Right atrium auricular region (tissue), 2 donors: ENCODE measurements around the gene PRSS33. TPM values are rescaled to one million over a fixed set of nuclear protein-coding genes. Genes with fewer than 3 reads are reported as not detected.

ENCODE experiments used
- DNase-seq: peaks from one replicate; pipeline ENCODE4 v3.0.0-alpha.2; 2019; ENCODE audit warnings: low spot score
- H3K27ac ChIP-seq, 2 donors: fragments of 200-600 bp; sonication (generic); 1 replicate in 1 of 2; 2 replicates in 1 of 2; pipeline ENCODE4 v1.5.1; 2016 to 2019
- H3K27me3 ChIP-seq, 2 donors: fragments of 200-600 bp; sonication (generic); one replicate each; pipeline versions ENCODE4 v1.5.1 to v1.6.0; 2017 to 2019
- H3K36me3 ChIP-seq: fragments of 200-600 bp; sonication (generic); one replicate; pipeline ENCODE4 v1.5.1; 2016
- H3K4me1 ChIP-seq, 2 donors: fragments of 200-600 bp; sonication (generic); one replicate each; pipeline versions ENCODE4 v1.5.1 to v1.6.0; 2017 to 2019
- H3K4me3 ChIP-seq, 2 donors: fragments of 200-600 bp; sonication (generic); 1 replicate in 1 of 2; 2 replicates in 1 of 2; pipeline ENCODE4 v1.5.1; 2017 to 2019; ENCODE audit warnings: mild to moderate bottlenecking in 1 of 2, moderate library complexity in 1 of 2
- H3K9me3 ChIP-seq, 2 donors: fragments of 200-600 bp; sonication (generic); one replicate each; pipeline ENCODE4 v1.5.1; 2019
- CTCF ChIP-seq, 2 donors: fragments of 200-600 bp; sonication (generic); IDR thresholded peaks; one replicate each; pipeline ENCODE4 v1.5.1; 2019; ENCODE audit warnings: antibody characterized with exemption in 2 of 2
- total RNA-seq, 2 donors: library from RNA; depleted of rRNA; stranded (reverse); fragments of >200 nt; gene quantifications; one replicate each; pipeline ENCODE4 v1.1.0, GENCODE V29; 2016

Gene PRSS33
- total RNA-seq, 2 donors from 2014 or later = not detected

GRCh38 chr16:2736476-2737237 lies 50.7 kb downstream of the PRSS33 start:
- TF ChIP-seq CTCF (IDR thresholded peaks at IDR 0.05) = no peak
- DNase-seq = no peak
- Histone ChIP-seq H3K4me3 (no peak overlapping the region), H3K4me1 (no peaks in the 10 kb centered on the region), H3K27ac (no peak overlapping the region), H3K27me3 (no peaks in the 10 kb centered on the region), H3K9me3 (no peaks in the 10 kb centered on the region), H3K36me3 (no peaks in the 10 kb centered on the region)

DNA sequence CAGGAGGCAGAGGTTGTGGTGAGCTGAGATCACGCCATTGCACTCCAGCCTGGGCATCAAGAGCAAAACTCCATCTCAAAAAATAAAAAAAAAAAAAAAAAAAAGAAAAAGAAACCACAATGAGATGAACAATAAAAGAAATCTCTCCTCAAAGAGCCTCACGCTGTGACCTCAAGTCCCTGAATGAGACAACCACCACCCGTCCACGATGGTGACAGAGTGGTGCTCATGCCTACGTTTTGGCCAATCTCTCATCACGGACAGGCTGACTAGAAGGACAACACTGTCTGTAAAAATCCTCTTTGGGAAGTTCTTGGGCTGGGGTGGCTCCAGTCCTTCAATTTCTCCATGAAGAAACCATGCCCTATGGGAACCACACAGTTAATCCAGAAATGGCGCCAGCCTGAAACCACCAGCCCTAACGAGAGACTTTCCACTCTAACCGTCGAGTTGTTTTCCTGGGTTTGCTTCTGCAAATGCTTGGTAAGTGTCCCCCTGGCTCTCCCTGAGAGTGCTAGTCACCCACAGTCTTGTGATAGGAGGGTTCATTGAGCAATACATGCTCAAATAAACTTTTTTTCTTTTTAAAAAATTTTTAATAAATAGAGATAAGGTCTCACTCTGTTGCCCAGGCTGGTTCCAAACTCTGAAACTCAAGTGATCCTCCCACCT lies 52.4 kb downstream of the PRSS33 start:
- TF ChIP-seq CTCF (IDR thresholded peaks at IDR 0.05) = no peak
- Histone ChIP-seq H3K27me3 (no peaks in the 10 kb centered on the region), H3K36me3 (no peaks in the 10 kb centered on the region), H3K9me3 (no peaks in the 10 kb centered on the region), H3K4me3 (no peak overlapping the region), H3K27ac (no peak overlapping the region), H3K4me1 (no peaks in the 10 kb centered on the region)
- no peak for DNase-seq

Other genes with a start within 250 kb of the PRSS33 start
- gene PDPK1, start 249.5 kb downstream of the PRSS33 start, total RNA-seq = 10 to 100 TPM; 25.0 to 29.5 TPM
- gene KCTD5, start 105.0 kb downstream of the PRSS33 start, total RNA-seq = 10 to 100 TPM; 12.5 to 15.6 TPM
- gene PRSS27, start 67.3 kb downstream of the PRSS33 start, total RNA-seq = under 1 TPM in 1 of 2 donors, not detected in 1; 0.51 TPM
- gene SRRM2, start 34.9 kb downstream of the PRSS33 start, total RNA-seq = 100 to 1,000 TPM; 118 to 174 TPM
- 100 to 1,000 TPM; 408 to 856 TPM for gene ELOB, start 10.3 kb downstream of the PRSS33 start, total RNA-seq
- gene PRSS41, start 10.9 kb upstream of the PRSS33 start, total RNA-seq = not detected
- not detected for gene PRSS21, start 29.7 kb upstream of the PRSS33 start, total RNA-seq
- gene ZG16B, start 42.7 kb upstream of the PRSS33 start, total RNA-seq = under 1 TPM in 1 of 2 donors, not detected in 1; 0.79 TPM
- gene PRSS22, start 70.6 kb upstream of the PRSS33 start, total RNA-seq = not detected
- gene FLYWCH2, start 95.7 kb upstream of the PRSS33 start, total RNA-seq = 10 to 100 TPM; 48.2 to 57.9 TPM
- 10 to 100 TPM; 31.5 to 37.8 TPM for gene FLYWCH1, start 124.4 kb upstream of the PRSS33 start, total RNA-seq
- gene KREMEN2, start 176.7 kb upstream of the PRSS33 start, total RNA-seq = not detected
- 1 to 10 TPM; 4.7 to 5.9 TPM for gene PAQR4, start 181.8 kb upstream of the PRSS33 start, total RNA-seq
- under 1 TPM; 0.52 to 0.98 TPM for gene PKMYT1, start 192.9 kb upstream of the PRSS33 start, total RNA-seq
- under 1 TPM in 1 of 2 donors, not detected in 1; 0.39 TPM for gene CLDN9, start 225.4 kb upstream of the PRSS33 start, total RNA-seq
- gene CLDN6, start 230.6 kb upstream of the PRSS33 start, total RNA-seq = not detected
- 100 to 1,000 TPM in 1 of 2 donors, 10 to 100 TPM in 1; 36.8 to 280 TPM for gene TNFRSF12A, start 232.8 kb upstream of the PRSS33 start, total RNA-seq
- 10 to 100 TPM; 22.5 to 33.1 TPM for gene HCFC1R1, start 236.4 kb upstream of the PRSS33 start, total RNA-seq
- 10 to 100 TPM in 1 of 2 donors, 1 to 10 TPM in 1; 7.4 to 12.6 TPM for gene THOC6, start 236.5 kb upstream of the PRSS33 start, total RNA-seq
- gene BICDL2, start 249.4 kb upstream of the PRSS33 start, total RNA-seq = under 1 TPM in 1 of 2 donors, not detected in 1; 0.28 TPM